Effector memory CD8-positive, alpha-beta T cell (primary cell): ENCODE measurements around the gene APOA4.
A peak's percentile ranks its signal among the peaks of the same experiment; 100 is the strongest.

Source experiments
- ATAC-seq: fragments of 150-1000 bp; cut with Tn5 transposase; replicated peaks from 2 replicates; pipeline ENCODE4 v1.10.0; 2021; ENCODE audit warnings: mild to moderate bottlenecking, moderate library complexity
- DNase-seq, 3 experiments: peaks; one replicate each; pipeline ENCODE4 v3.0.0; 2021
- H3K27ac Mint-ChIP-seq, 2 donors: one replicate each; pipeline ENCODE4 v1.8.0; 2022; ENCODE audit warnings: mild to moderate bottlenecking in 2 of 2, mixed read lengths in 2 of 2, moderate library complexity in 2 of 2
- H3K27me3 Mint-ChIP-seq, 2 donors: one replicate each; pipeline ENCODE4 v1.8.0; 2022; ENCODE audit warnings: mixed read lengths in 2 of 2
- H3K36me3 Mint-ChIP-seq: one replicate; pipeline ENCODE4 v1.8.0; 2022; ENCODE audit warnings: mild to moderate bottlenecking, moderate library complexity, mixed read lengths; ENCODE audit not compliant: insufficient read depth
- H3K4me1 Mint-ChIP-seq, 2 donors: one replicate each; pipeline ENCODE4 v1.8.0; 2022; ENCODE audit warnings: low read depth in 2 of 2, mixed read lengths in 2 of 2
- H3K4me3 Mint-ChIP-seq, 2 donors: one replicate each; pipeline ENCODE4 v1.8.0; 2022; ENCODE audit warnings: mild to moderate bottlenecking in 2 of 2, mixed read lengths in 2 of 2, moderate library complexity in 2 of 2
- H3K9me3 Mint-ChIP-seq, 2 donors: one replicate each; pipeline ENCODE4 v1.8.0; 2022; ENCODE audit warnings: mixed read lengths in 2 of 2

The APOA4 gene

GRCh38 chr11:116794851-116795250 is 28.3 kb downstream of the APOA4 start:
- DNase-seq (no peak), ATAC-seq (no peak)
- Mint-ChIP-seq H3K4me1 (peaks cover 7 to 10% of the 10 kb centered on the region in 2 donors), H3K9me3 (no peaks in the 10 kb centered on the region), H3K36me3 (no peaks in the 10 kb centered on the region), H3K4me3 (no peak overlapping the region), H3K27ac (no peak overlapping the region), H3K27me3 (peaks cover 0 to 6% of the 10 kb centered on the region in 2 donors)

GRCh38 chr11:116793772-116794097 is 29.4 kb downstream of the APOA4 start:
- DNase-seq = no peak
- H3K36me3 Mint-ChIP-seq = peaks cover 6% of the 10 kb centered on the region
- H3K4me3 Mint-ChIP-seq = no peak overlapping the region
- ATAC-seq = no peak
- peaks cover 10 to 14% of the 10 kb centered on the region in 2 donors for H3K4me1 Mint-ChIP-seq
- no peaks in the 10 kb centered on the region for H3K9me3 Mint-ChIP-seq
- H3K27ac Mint-ChIP-seq = no peak overlapping the region
- H3K27me3 Mint-ChIP-seq = peaks cover 0 to 6% of the 10 kb centered on the region in 2 donors

GRCh38 chr11:116792869-116793771 is 30.0 kb downstream of the APOA4 start:
- no peak for ATAC-seq
- Mint-ChIP-seq H3K4me3 (no peak overlapping the region), H3K36me3 (peaks cover 10% of the 10 kb centered on the region), H3K9me3 (no peaks in the 10 kb centered on the region), H3K27me3 (peaks cover 0 to 6% of the 10 kb centered on the region in 2 donors), H3K4me1 (peaks cover 16 to 20% of the 10 kb centered on the region in 2 donors), H3K27ac (no peak overlapping the region)
- DNase-seq = no peak

GRCh38 chr11:116792144-116792868 is 30.8 kb downstream of the APOA4 start:
- Mint-ChIP-seq H3K9me3 (no peaks in the 10 kb centered on the region), H3K4me3 (no peak overlapping the region), H3K36me3 (peaks cover 17% of the 10 kb centered on the region), H3K27me3 (peaks cover 0 to 6% of the 10 kb centered on the region in 2 donors), H3K27ac (no peak overlapping the region), H3K4me1 (peaks cover 21 to 24% of the 10 kb centered on the region in 2 donors)
- no peak for DNase-seq
- no peak for ATAC-seq

- H3K27ac Mint-ChIP-seq = no peak within 1 kb of the TSS
- peaks cover 0 to 6% of the 10 kb centered on the region in 2 donors for H3K27me3 Mint-ChIP-seq
- peaks cover 22% of the 10 kb centered on the region for H3K36me3 Mint-ChIP-seq
- H3K4me3 Mint-ChIP-seq = peak within 1 kb of the TSS; percentile 8 to 39
- no peak for ATAC-seq
- DNase-seq = no peak
- H3K9me3 Mint-ChIP-seq = no peaks in the 10 kb centered on the region
- peaks cover 26 to 29% of the 10 kb centered on the region in 2 donors for H3K4me1 Mint-ChIP-seq
These were observed 31.3 kb downstream of the APOA4 start, which contains the start of gene APOA5 for GRCh38 chr11:116791813-116792143. Gene APOA5, minus strand, starts transcription at chr11:116791879. Its CDS starts 19 bp downstream, at chr11:116791860.

GRCh38 chr11:116791002-116791812 is 31.9 kb downstream of the APOA4 start:
- DNase-seq = peak; percentile 75 to 79 (median 76)
- ATAC-seq = peak; percentile 50
- H3K27ac Mint-ChIP-seq = no peak overlapping the region
- peaks cover 28% of the 10 kb centered on the region for H3K36me3 Mint-ChIP-seq
- peak overlapping the region; percentile 8 to 39 for H3K4me3 Mint-ChIP-seq
- peaks cover 0 to 6% of the 10 kb centered on the region in 2 donors for H3K27me3 Mint-ChIP-seq
- peaks cover 28 to 30% of the 10 kb centered on the region in 2 donors for H3K4me1 Mint-ChIP-seq
- no peaks in the 10 kb centered on the region for H3K9me3 Mint-ChIP-seq

- H3K4me3 Mint-ChIP-seq = peak overlapping the region; percentile 8 to 39
- peaks cover 30 to 31% of the 10 kb centered on the region in 2 donors for H3K4me1 Mint-ChIP-seq
- H3K36me3 Mint-ChIP-seq = peaks cover 32% of the 10 kb centered on the region
- peaks cover 0 to 6% of the 10 kb centered on the region in 2 donors for H3K27me3 Mint-ChIP-seq
- no peak overlapping the region for H3K27ac Mint-ChIP-seq
- H3K9me3 Mint-ChIP-seq = no peaks in the 10 kb centered on the region
- DNase-seq = no peak
- ATAC-seq = no peak
These were observed 32.7 kb downstream of the APOA4 start for GRCh38 chr11:116790167-116791001.

GRCh38 chr11:116788975-116789374 is 34.1 kb downstream of the APOA4 start:
- H3K4me1 Mint-ChIP-seq = peaks cover 30 to 35% of the 10 kb centered on the region in 2 donors
- no peak for ATAC-seq
- peaks cover 0 to 6% of the 10 kb centered on the region in 2 donors for H3K27me3 Mint-ChIP-seq
- H3K27ac Mint-ChIP-seq = peak overlapping the region in 1 of 2 donors; percentile 99
- no peak for DNase-seq
- peaks cover 46% of the 10 kb centered on the region for H3K36me3 Mint-ChIP-seq
- peak overlapping the region; percentile 95 to 97 for H3K4me3 Mint-ChIP-seq
- no peaks in the 10 kb centered on the region for H3K9me3 Mint-ChIP-seq

- H3K9me3 Mint-ChIP-seq = no peaks in the 10 kb centered on the region
- DNase-seq (no peak), ATAC-seq (no peak)
- H3K4me3 Mint-ChIP-seq = peak overlapping the region; percentile 95 to 97
- peaks cover 30 to 35% of the 10 kb centered on the region in 2 donors for H3K4me1 Mint-ChIP-seq
- peaks cover 49% of the 10 kb centered on the region for H3K36me3 Mint-ChIP-seq
- peak overlapping the region; percentile 99 for H3K27ac Mint-ChIP-seq
- H3K27me3 Mint-ChIP-seq = peaks cover 0 to 6% of the 10 kb centered on the region in 2 donors
These were observed 34.6 kb downstream of the APOA4 start for GRCh38 chr11:116788534-116788933.

- Mint-ChIP-seq H3K27ac (peak within 1 kb of the TSS; percentile 99), H3K4me3 (peak within 1 kb of the TSS; percentile 95 to 97), H3K27me3 (peaks cover 0 to 6% of the 10 kb centered on the region in 2 donors), H3K36me3 (peaks cover 55% of the 10 kb centered on the region), H3K4me1 (peaks cover 36 to 40% of the 10 kb centered on the region in 2 donors), H3K9me3 (no peaks in the 10 kb centered on the region)
- ATAC-seq (peak; percentile 91), DNase-seq (peak; percentile 81 to 87 (median 82))
These were observed 35.2 kb downstream of the APOA4 start, which contains the start of gene ZPR1 for GRCh38 chr11:116787786-116788486. Gene ZPR1, minus strand, starts transcription at chr11:116788023. Its CDS starts 33 bp downstream, at chr11:116787990.

GRCh38 chr11:116787436-116787785 is 35.7 kb downstream of the APOA4 start:
- no peaks in the 10 kb centered on the region for H3K9me3 Mint-ChIP-seq
- H3K27me3 Mint-ChIP-seq = peaks cover 0 to 6% of the 10 kb centered on the region in 2 donors
- ATAC-seq (no peak), DNase-seq (no peak)
- peak overlapping the region; percentile 99 for H3K27ac Mint-ChIP-seq
- peak overlapping the region; percentile 95 to 97 for H3K4me3 Mint-ChIP-seq
- peaks cover 60% of the 10 kb centered on the region for H3K36me3 Mint-ChIP-seq
- peaks cover 41 to 44% of the 10 kb centered on the region in 2 donors for H3K4me1 Mint-ChIP-seq

GRCh38 chr11:116786966-116787365 is 36.1 kb downstream of the APOA4 start:
- Mint-ChIP-seq H3K4me3 (peak overlapping the region; percentile 95 to 97), H3K27me3 (peaks cover 0 to 6% of the 10 kb centered on the region in 2 donors), H3K36me3 (peaks cover 65% of the 10 kb centered on the region), H3K9me3 (no peaks in the 10 kb centered on the region), H3K27ac (peak overlapping the region; percentile 99), H3K4me1 (peaks cover 41 to 44% of the 10 kb centered on the region in 2 donors)
- no peak for ATAC-seq
- DNase-seq = no peak
